GM19468 (cell line): ENCODE measurements around the gene BRINP1.

Experiments
- ATAC-seq: cut with Tn5 transposase; IDR thresholded peaks from one replicate; pipeline ENCODE4 v1.9.1; 2021; ENCODE audit warnings: mild to moderate bottlenecking, moderate library complexity, moderate number of reproducible peaks; ENCODE audit not compliant: unreplicated experiment; ENCODE audit errors: extremely low read depth

Gene BRINP1

GRCh38 chr9:119368681-119369581, at the start of gene BRINP1:
TSS of gene BRINP1 (minus strand) at chr9:119369435. CDS start at chr9:119313355, 56,080 bp downstream.
- no peak for ATAC-seq

- ATAC-seq, result no peak
Observed at GRCh38 chr9:119418721-119419120, 49.5 kb upstream of the BRINP1 start.

- no peak for ATAC-seq
Observed at GRCh38 chr9:119416793-119417192, 47.6 kb upstream of the BRINP1 start.

GRCh38 chr9:119412399-119412798, 43.2 kb upstream of the BRINP1 start:
- no peak for ATAC-seq

- ATAC-seq, result no peak
Observed at GRCh38 chr9:119409552-119409951, 40.3 kb upstream of the BRINP1 start.

- no peak for ATAC-seq
Observed at GRCh38 chr9:119400606-119401005, 31.4 kb upstream of the BRINP1 start.

- no peak for ATAC-seq
Observed at GRCh38 chr9:119398350-119398749, 29.1 kb upstream of the BRINP1 start.

GRCh38 chr9:119391878-119392277, 22.6 kb upstream of the BRINP1 start:
- no peak for ATAC-seq

- no peak for ATAC-seq
Observed at GRCh38 chr9:119375892-119376291, 6.7 kb upstream of the BRINP1 start.

- no peak for ATAC-seq
Observed at GRCh38 chr9:119372951-119373350, 3.7 kb upstream of the BRINP1 start.

GRCh38 chr9:119370816-119371215, 1.6 kb upstream of the BRINP1 start:
- no peak for ATAC-seq

- no peak for ATAC-seq
Observed at GRCh38 chr9:119369680-119370366, 588 bp upstream of the BRINP1 start.

- ATAC-seq, result no peak
Observed at GRCh38 chr9:119368179-119368578, 1.1 kb downstream of the BRINP1 start.

GRCh38 chr9:119367683-119368075, 1.6 kb downstream of the BRINP1 start:
- no peak for ATAC-seq

- ATAC-seq, result no peak
Observed at GRCh38 chr9:119366909-119367682, 2.1 kb downstream of the BRINP1 start.

GRCh38 chr9:119365291-119366027, 3.8 kb downstream of the BRINP1 start:
- no peak for ATAC-seq

GRCh38 chr9:119360237-119360636, 9.0 kb downstream of the BRINP1 start:
- no peak for ATAC-seq

GRCh38 chr9:119357336-119358096, 11.7 kb downstream of the BRINP1 start:
- no peak for ATAC-seq

GRCh38 chr9:119349351-119349825, 19.8 kb downstream of the BRINP1 start:
- ATAC-seq, result no peak
